GM15510 (cell line): ENCODE results near the gene HK3.

Source experiments
- POLR2A ChIP-seq: IDR thresholded peaks from 3 replicates; pipeline ENCODE4 v1.6.1; 2011; ENCODE audit warnings: borderline replicate concordance; ENCODE audit not compliant: insufficient read length; ENCODE audit errors: extremely low read depth

HK3 gene

GRCh38 chr5:176868731-176869130, 30.4 kb downstream of the HK3 start:
- TF ChIP-seq POLR2A: no peak

GRCh38 chr5:176868126-176868525, 31.0 kb downstream of the HK3 start:
- no peak for TF ChIP-seq POLR2A

GRCh38 chr5:176866707-176867310, 32.3 kb downstream of the HK3 start:
- TF ChIP-seq POLR2A: no peak

DNA sequence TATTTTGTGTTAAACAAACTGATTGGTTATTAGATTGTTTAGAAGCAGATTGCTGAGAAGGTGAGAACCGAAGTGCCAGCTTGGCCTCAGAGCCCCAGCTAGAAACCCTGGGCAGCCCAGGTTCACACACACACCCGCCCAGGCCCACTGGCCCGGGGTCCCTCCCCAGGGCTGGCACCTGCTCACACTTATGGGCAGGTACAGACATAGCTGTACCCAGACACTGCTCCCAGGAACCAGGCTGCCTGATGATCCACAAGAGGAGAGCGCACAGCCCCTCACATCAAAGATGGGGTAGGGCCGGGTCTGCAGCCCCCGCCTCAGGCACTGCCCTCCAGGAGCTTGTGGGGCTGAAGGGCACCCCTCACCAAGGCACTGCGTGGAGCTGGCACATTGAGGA, 33.2 kb downstream of the HK3 start:
- TF ChIP-seq POLR2A: no peak

- no peak for TF ChIP-seq POLR2A
These were observed 34.4 kb downstream of the HK3 start for GRCh38 chr5:176864755-176865154.

- no peak for TF ChIP-seq POLR2A
These were observed 35.4 kb downstream of the HK3 start for GRCh38 chr5:176863765-176864098.

GRCh38 chr5:176863041-176863764, 35.9 kb downstream of the HK3 start:
- no peak for TF ChIP-seq POLR2A

GRCh38 chr5:176862330-176862995, 36.7 kb downstream of the HK3 start:
- no peak for TF ChIP-seq POLR2A

DNA sequence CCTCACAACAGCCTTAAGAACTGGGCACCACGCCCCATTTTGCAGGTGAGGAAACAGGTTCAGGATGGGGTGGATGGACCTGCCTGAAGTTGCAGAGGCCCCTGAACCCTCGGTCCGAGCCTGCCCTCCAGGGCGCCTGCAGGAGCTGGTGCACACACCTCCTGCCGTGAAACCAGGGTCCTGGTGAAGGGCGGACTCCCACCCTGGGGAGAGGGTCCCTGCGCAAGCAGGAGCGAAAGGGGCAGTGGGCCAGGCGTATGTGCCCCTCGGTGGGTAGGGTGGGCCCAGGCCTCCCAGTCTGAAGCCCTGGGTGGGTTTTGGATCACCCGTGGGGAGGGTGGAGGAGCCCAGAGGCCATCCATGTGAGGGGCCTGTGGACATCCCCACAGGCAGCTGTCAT, 37.9 kb downstream of the HK3 start:
- TF ChIP-seq POLR2A: no peak

- no peak for TF ChIP-seq POLR2A
These were observed 38.8 kb downstream of the HK3 start for GRCh38 chr5:176860381-176860780.

DNA sequence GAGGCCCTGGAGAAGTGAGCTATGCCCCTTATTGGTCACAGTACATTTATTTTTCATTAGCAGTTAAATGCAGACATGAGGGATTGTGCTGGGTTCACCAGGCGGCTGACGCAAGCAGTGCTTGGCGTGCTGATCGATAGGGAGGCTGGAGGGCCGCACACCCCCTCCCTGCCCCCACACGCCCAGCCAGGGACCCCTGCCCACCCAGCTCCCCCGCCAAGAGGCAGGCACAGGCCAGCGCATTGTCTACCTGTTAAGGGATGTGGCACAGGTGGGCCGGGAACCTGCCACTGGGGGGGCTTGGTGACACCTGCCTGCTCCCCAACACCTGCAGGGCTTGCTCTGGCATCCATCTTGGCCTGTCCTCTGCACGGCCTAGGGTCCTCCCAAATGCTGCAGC, 39.2 kb downstream of the HK3 start:
- TF ChIP-seq POLR2A: no peak

DNA sequence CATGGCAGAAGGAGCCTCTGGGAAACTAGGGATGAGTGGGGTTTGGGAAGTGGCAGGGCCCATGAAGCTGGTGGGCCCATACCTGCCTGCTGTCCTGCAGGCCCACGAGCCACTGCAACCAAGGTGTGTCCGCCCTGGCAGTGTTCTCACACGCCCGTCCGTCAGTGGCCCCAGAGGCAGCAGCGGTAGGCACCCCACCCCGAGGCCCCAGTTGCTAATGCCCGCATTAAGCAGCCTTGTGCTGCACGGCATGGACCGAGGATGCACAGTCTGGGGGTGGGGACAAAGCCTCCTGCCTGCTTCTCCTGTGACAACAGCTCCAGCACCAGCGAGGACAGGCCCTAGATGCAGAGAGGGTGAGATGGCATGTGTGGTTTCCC, 41.3 kb downstream of the HK3 start:
- no peak for TF ChIP-seq POLR2A

DNA sequence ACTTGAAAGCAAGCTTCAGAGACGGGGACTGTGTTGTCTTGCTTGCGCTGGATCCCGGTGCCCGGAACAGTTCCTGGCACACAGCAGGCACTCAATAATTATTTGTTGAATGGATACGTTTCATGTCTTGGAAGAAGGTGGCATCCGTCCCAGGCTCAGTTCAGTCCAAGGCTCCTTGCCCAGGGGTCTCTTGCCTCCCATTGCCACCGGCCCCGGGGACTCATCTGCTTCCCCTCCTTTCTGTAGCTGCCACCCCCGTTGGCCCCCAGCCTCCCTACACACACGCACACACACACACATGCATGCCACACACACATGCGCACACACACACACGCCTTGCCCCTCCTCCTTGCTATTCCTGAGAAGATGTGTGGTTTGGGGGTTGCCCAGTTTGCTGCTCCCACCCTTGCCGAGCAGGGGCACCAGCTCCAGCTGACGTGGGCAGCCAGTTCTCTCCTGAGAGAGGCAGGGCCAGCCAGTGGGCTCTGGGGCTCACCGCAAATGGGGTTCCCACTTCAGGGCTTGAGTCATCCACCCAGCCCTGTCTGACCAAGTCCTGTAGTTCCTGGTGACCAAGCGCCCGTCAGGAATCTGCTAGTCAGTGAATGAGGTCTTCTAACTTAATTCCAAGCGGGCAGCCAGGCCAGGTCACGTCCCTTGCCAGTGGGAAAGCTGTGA, 41.8 kb downstream of the HK3 start:
- TF ChIP-seq POLR2A: no peak

GRCh38 chr5:176856746-176857145, 42.4 kb downstream of the HK3 start:
- TF ChIP-seq POLR2A: no peak

GRCh38 chr5:176855598-176855997, 43.5 kb downstream of the HK3 start:
- no peak for TF ChIP-seq POLR2A
